MV-4-11 (cell line): ENCODE data around the gene C1orf115.
"Not testable (repeated sequence)": the region's sequence is repeated elsewhere in the genome, so short reads cannot be mapped to it uniquely, and the experiment has no call there.

ENCODE experiments used
- DNase-seq: peaks from one replicate; lab custom pipeline; 2025; lab: John Stamatoyannopoulos, UW

Gene C1orf115, protein sequence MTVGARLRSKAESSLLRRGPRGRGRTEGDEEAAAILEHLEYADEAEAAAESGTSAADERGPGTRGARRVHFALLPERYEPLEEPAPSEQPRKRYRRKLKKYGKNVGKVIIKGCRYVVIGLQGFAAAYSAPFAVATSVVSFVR

GRCh38 chr1:220690140-220691052, at the start of gene C1orf115:
Gene C1orf115 (plus strand): TSS chr1:220690363. CDS start chr1:220690403, 40 bp downstream.
- DNase-seq: no peak

DNA sequence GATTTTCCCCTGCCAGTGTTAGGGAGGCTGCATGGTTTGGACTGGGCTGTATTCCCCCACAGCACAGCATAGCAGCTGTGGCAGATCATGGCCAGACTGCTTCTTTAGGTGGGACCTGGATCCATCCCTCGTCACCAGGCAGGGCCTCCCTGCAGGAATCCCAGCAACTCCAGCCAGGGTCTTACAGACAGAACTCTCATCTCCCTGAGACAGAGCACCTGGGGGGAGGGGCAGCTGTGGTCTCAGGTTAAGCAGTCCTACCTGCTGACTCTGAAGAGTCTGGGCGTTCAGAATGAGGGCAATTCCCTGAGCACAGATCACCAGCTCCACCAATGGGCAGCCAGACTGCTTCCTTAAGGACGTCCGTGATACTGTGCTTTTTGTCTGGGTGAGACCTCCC, 47.9 kb upstream of the C1orf115 start:
- DNase-seq: no peak

- no peak for DNase-seq
Observed at GRCh38 chr1:220652995-220653394, 37.2 kb upstream of the C1orf115 start.

DNA sequence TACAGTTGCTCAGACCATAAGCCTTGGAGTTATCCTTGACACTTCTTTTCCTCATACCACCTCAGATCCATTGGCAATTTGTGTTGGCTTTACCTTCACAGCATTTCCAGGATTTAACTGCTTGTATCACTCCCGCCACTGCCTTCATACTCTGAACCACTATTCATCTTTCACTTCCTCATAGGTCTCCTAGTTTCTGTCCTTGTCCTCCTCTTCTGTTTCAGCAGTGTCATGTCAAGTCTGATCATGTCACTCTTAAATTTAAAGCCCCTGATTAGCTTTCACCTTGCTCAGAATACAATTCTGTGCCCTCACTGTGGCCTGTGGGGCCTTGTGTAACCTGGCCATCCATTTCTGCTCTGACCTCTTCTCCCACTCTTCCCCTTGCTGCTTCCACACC, 34.7 kb upstream of the C1orf115 start:
- peak; percentile 41 for DNase-seq

DNA sequence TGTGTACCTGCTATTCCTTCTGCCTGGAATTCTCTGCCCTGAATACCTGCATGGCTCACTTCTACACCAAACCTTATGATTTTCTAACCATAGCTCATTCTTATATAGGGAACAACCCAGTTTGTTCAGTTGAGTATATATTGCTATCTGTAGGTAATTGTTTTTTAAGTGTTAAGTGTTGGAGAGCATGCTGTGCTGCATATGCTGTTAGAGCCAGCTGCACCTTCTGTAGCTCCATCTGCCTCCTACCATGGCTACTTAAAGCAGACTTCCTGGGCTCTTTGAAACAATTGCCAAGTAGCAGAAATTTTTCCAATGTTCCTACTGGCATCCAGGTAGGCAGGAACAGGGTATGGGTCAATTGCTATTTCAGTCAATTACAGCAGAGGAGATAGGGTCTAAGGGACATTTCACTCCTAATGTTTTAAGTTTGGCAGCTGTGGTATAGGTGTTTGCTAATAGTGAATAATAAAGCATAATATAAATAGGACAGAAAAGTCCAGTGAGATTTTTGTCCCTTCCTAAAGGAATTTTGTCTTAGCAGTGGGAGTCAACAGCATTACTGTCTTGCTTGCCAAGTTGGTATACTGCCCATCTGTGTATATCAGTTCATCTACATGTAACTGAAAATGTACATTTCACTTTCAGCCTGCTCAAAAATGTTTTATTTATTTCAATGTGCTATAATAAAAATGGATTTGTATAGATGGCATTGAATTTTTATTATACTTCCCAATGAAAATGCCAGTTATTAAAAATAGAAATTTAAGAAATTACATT, 34.0 kb upstream of the C1orf115 start:
- no peak for DNase-seq

DNA sequence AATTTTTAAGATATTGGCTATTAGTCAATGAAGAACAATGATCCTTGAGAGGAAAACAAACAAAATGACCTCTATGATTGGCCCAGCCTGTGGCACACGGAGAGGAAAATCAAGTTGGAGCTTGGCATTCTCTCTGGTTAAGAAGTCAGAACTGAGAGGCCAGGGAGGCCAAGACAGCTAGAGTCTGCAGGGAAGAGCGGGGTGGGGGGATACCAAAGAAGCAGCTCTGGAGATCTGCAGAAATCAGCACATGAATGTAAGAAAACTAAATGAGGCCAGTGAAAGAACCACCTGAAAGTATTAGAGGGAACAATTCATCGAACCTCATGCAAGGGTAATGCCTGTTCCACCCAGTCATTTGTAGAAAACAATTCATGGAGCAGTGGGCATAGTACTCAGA, 23.8 kb upstream of the C1orf115 start:
- DNase-seq: no peak

DNA sequence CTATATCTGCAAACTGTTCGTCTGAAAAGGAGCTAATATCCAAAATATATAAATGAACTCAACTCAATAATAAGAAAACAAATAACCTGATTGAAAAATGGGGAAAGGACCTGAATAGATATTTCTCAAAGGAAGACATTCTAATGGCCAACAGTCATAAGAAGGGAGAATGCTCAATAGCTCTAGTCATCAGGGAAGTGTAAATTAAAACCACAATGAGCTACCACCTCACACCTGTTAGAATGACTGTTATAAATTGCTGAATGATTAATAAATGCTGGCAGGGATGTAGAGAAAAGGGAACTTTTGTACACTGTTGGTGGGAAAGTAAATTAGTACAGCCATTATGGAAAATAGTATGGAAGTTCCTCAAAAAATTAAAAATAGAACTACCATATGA, 21.2 kb upstream of the C1orf115 start:
- no peak for DNase-seq

GRCh38 chr1:220670365-220670764, 19.8 kb upstream of the C1orf115 start:
- DNase-seq: no peak

GRCh38 chr1:220673921-220674320, 16.2 kb upstream of the C1orf115 start:
- no peak for DNase-seq

- no peak for DNase-seq
Observed at GRCh38 chr1:220677251-220677650, 12.9 kb upstream of the C1orf115 start.

GRCh38 chr1:220680085-220680687, 10.0 kb upstream of the C1orf115 start:
- DNase-seq: peak; percentile 17

DNA sequence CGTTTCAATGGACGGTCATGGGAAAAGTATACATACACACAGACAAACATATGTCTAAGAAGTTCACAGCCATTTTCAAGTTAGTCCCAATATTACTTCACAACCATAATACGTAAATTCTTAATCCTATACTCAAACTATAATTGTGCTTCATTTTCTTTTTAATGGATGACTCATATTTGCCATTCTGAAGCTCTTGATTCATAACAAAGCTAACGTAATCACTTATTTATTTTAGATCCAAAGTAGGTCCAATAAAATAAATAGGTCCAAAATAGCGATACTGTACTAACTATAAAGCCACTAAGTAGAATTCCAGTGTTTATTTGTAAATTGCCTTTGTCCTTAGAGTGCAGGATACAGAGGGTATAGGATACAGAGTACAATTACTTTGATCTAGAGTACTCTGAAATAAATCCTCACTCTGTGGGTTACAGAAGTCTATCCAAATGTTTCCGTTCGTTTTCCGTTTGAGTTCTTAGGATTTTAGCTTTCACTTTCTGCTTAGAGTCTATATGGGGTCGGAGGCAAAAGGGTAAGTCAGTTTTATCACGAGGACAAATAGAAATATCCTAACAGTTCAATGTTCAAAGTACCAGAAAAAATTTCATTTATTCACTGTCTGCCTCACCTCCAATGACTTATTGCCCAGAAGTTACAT, 8.8 kb upstream of the C1orf115 start:
- DNase-seq: no peak

DNA sequence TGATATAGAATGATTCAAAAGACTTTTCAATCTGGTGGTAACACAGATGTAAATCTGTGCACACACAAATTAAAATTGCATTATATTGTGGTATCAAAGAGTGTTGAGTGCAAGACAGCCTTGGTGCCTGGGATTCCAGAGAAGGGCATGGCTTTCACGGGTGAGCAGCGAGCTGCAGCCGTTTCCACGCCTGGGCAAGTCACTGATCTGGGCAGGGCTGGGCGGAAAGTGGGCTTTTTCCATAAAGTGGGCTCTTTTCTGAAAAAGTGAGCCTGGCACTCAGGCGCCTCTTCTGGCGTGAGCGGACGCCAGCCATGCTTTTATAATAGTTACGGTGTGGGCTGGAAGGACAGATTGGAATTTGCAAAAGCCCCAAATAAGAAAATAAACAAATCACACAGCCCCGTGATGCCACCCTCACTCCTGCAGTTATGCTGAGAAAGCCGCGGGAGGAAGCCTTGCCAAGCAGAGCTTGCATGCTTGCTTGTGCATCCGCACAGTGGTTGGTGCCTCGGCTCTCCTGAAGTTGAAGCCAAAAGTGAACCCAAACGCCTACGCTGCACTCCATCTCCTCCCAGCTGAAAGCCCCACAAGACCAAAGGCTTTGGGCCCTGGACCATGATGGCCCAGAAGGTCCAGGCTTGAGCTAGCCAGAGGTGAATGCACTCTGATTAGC, 7.1 kb upstream of the C1orf115 start:
- no peak for DNase-seq

DNA sequence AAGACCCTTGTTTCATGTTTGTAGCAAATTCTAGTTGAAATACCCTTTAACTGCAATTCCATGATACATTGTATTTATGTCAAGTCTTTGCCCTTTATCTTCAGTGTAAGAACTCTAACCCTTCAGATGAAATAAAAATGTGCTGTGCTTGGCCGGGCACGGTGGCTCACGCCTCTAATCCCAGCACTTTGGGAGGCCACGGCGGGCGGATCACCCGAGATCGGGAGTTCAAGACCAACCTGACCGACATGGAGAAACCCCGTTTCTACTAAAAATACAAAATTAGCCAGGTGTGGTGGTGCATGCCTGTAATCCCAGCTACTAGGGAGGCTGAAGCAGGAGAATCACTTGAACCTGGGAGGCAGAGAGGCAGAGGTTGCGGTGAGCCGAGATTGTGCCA, 6.4 kb upstream of the C1orf115 start:
- not testable (repeated sequence) for DNase-seq

DNA sequence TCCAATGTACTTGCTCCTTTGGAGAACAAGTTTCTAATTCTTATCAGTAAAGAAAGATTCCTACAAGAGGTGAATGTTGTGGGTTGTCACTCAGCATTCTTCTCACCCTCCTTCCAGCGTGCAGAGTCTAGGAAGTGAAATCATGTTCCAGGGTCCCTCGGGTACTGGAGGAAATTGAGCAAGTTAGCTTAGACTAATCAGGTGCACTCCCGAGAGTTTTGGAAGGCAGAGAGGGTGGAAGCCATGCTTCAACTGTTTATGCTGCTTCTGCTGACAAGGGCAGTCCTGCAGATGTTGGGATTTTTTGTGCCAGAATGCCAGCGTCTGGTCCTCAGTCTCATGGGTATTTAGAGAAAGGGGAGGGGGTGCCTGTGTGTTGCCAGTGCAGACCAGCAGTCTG, 5.3 kb upstream of the C1orf115 start:
- DNase-seq: no peak

DNA sequence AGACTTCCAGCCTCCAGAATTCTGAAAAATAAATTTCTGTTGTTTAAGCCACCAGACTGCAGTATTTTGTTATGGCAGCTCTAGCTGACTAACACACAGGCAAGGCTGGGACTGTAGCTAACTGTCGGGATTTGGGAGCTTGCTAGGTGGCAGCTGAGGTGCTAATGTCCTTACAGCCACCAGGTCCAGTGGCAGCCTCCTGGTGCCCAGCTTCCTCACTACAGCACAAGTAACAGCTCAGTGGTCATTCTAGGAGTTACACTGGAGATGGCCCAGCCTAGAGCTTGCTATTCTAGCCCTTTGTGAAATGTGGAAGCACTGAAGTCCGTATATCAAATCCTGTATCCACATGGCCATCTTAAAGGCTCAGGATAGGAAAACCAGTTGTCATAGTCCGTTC, 4.3 kb upstream of the C1orf115 start:
- DNase-seq: no peak

- no peak for DNase-seq
Observed at GRCh38 chr1:220687809-220688208, 2.4 kb upstream of the C1orf115 start.

DNA sequence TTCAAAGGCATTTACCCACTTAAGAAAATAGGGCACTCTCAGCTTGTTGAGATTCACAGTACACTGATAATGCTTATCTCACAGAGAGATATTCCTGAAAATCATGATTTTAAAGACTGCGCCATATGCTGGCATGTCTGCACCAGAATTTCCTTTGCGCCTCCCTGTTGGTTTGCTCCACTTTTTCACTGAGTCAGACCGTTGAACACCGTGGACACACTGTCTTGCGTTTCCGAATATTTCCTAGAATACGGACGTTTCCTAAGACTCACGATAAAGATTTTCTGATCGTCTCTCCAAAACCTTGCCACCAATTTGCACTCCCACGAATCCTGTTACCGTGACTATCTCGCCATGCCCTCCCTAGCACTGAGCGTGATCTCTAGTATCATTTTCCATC, 497 bp upstream of the C1orf115 start:
- DNase-seq: no peak

- no peak for DNase-seq
Observed at GRCh38 chr1:220691053-220691684, 1.0 kb downstream of the C1orf115 start.

GRCh38 chr1:220692436-220693228, 2.5 kb downstream of the C1orf115 start:
- no peak for DNase-seq
